IgD-negative memory B cell (primary cell): ENCODE results near the gene TWNK. TPM values are rescaled to one million over a fixed set of nuclear protein-coding genes. Genes with fewer than 3 reads are reported as not detected.
A peak's percentile ranks its signal among the peaks of the same experiment; 100 is the strongest.

Source experiments
- H3K27ac Mint-ChIP-seq, 3 donors: one replicate each; pipeline ENCODE4 v1.8.0; 2020 to 2022; ENCODE audit warnings: mild to moderate bottlenecking in 3 of 3, mixed read lengths in 3 of 3, moderate library complexity in 1 of 3
- H3K27me3 Mint-ChIP-seq: one replicate; pipeline ENCODE4 v1.8.0; 2021; ENCODE audit warnings: mixed read lengths
- H3K36me3 Mint-ChIP-seq: one replicate; pipeline ENCODE4 v1.8.0; 2020; ENCODE audit warnings: mild to moderate bottlenecking, mixed read lengths
- H3K4me1 Mint-ChIP-seq, 3 donors: one replicate each; pipeline ENCODE4 v1.8.0; 2020 to 2022; ENCODE audit warnings: mixed read lengths in 3 of 3, mild to moderate bottlenecking in 1 of 3
- H3K4me3 Mint-ChIP-seq, 4 donors: one replicate each; pipeline ENCODE4 v1.8.0; 2020 to 2022; ENCODE audit warnings: mild to moderate bottlenecking in 4 of 4, mixed read lengths in 4 of 4, moderate library complexity in 3 of 4
- H3K9me3 Mint-ChIP-seq, 3 donors: one replicate each; pipeline ENCODE4 v1.8.0; 2020 to 2021; ENCODE audit warnings: mixed read lengths in 3 of 3, mild to moderate bottlenecking in 1 of 3
- polyA plus RNA-seq: library from polyadenylated mRNA; unstranded; fragments of 300-500 nt; fragmentation: Illumina TruSeq; gene quantifications from one replicate; pipeline ENCODE4 v1.2.3, GENCODE V29; 2021

The TWNK gene
- polyA plus RNA-seq, 1 donor from 2014 or later = 13.6 TPM

- Mint-ChIP-seq H3K9me3 (no peaks in the 10 kb centered on the region), H3K27me3 (peaks cover 29% of the 10 kb centered on the region), H3K4me1 (peaks cover 4 to 6% (median 6%) of the 10 kb centered on the region in 3 donors), H3K4me3 (no peak overlapping the region), H3K36me3 (no peaks in the 10 kb centered on the region), H3K27ac (no peak overlapping the region)
Measured at GRCh38 chr10:101019440-101019703, 32.0 kb downstream of the TWNK start.

GRCh38 chr10:101020427-101021075 lies 33.2 kb downstream of the TWNK start:
- no peak overlapping the region for H3K27ac Mint-ChIP-seq
- no peak overlapping the region for H3K4me3 Mint-ChIP-seq
- peaks cover 25% of the 10 kb centered on the region for H3K27me3 Mint-ChIP-seq
- H3K36me3 Mint-ChIP-seq = no peaks in the 10 kb centered on the region
- H3K9me3 Mint-ChIP-seq = no peaks in the 10 kb centered on the region
- H3K4me1 Mint-ChIP-seq = peaks cover 4 to 6% (median 6%) of the 10 kb centered on the region in 3 donors

GRCh38 chr10:101021239-101021638 lies 33.9 kb downstream of the TWNK start:
- no peak overlapping the region for H3K27ac Mint-ChIP-seq

GRCh38 chr10:101021692-101022251 lies 34.4 kb downstream of the TWNK start:
- no peak overlapping the region for H3K4me3 Mint-ChIP-seq
- peaks cover 19% of the 10 kb centered on the region for H3K27me3 Mint-ChIP-seq
- peaks cover 4 to 6% (median 6%) of the 10 kb centered on the region in 3 donors for H3K4me1 Mint-ChIP-seq
- no peak overlapping the region for H3K27ac Mint-ChIP-seq
- no peaks in the 10 kb centered on the region for H3K36me3 Mint-ChIP-seq
- no peaks in the 10 kb centered on the region for H3K9me3 Mint-ChIP-seq

More at GRCh38 chr10:101021239-101021638, 33.9 kb downstream of the TWNK start:
- H3K27me3 Mint-ChIP-seq = peaks cover 24% of the 10 kb centered on the region
- no peaks in the 10 kb centered on the region for H3K9me3 Mint-ChIP-seq
- no peak overlapping the region for H3K4me3 Mint-ChIP-seq
- H3K4me1 Mint-ChIP-seq = peaks cover 4 to 6% (median 6%) of the 10 kb centered on the region in 3 donors
- H3K36me3 Mint-ChIP-seq = no peaks in the 10 kb centered on the region

GRCh38 chr10:101022967-101023705 lies 35.8 kb downstream of the TWNK start:
- Mint-ChIP-seq H3K4me1 (peaks cover 4 to 6% (median 5%) of the 10 kb centered on the region in 3 donors), H3K9me3 (no peaks in the 10 kb centered on the region), H3K36me3 (no peaks in the 10 kb centered on the region), H3K27me3 (peaks cover 18% of the 10 kb centered on the region), H3K27ac (no peak overlapping the region), H3K4me3 (no peak overlapping the region)

GRCh38 chr10:101027106-101027720 lies 39.9 kb downstream of the TWNK start:
- Mint-ChIP-seq H3K27ac (no peak overlapping the region), H3K4me1 (peaks cover 0 to 2% (median under 1%) of the 10 kb centered on the region in 3 donors), H3K36me3 (no peaks in the 10 kb centered on the region), H3K4me3 (no peak overlapping the region), H3K27me3 (peaks cover 19% of the 10 kb centered on the region), H3K9me3 (no peaks in the 10 kb centered on the region)

- no peaks in the 10 kb centered on the region for H3K9me3 Mint-ChIP-seq
- H3K27me3 Mint-ChIP-seq = peaks cover 19% of the 10 kb centered on the region
- H3K36me3 Mint-ChIP-seq = peaks cover 1% of the 10 kb centered on the region
- H3K4me1 Mint-ChIP-seq = peaks cover 5 to 9% (median 8%) of the 10 kb centered on the region in 3 donors
- peak overlapping the region in 2 of 4 donors; percentile 23 to 39 for H3K4me3 Mint-ChIP-seq
- H3K27ac Mint-ChIP-seq = no peak overlapping the region
Measured at GRCh38 chr10:101028446-101029337, 41.3 kb downstream of the TWNK start.

GRCh38 chr10:101029520-101030295 lies 42.4 kb downstream of the TWNK start:
- Mint-ChIP-seq H3K9me3 (no peaks in the 10 kb centered on the region), H3K4me3 (peak overlapping the region in 1 of 4 donors; percentile 23), H3K27ac (no peak overlapping the region), H3K4me1 (peaks cover 5 to 9% (median 8%) of the 10 kb centered on the region in 3 donors), H3K27me3 (peaks cover 19% of the 10 kb centered on the region), H3K36me3 (peaks cover 1% of the 10 kb centered on the region)

GRCh38 chr10:101030496-101031127 lies 43.3 kb downstream of the TWNK start:
- Mint-ChIP-seq H3K27ac (peak overlapping the region in 1 of 3 donors; percentile 69), H3K9me3 (no peaks in the 10 kb centered on the region), H3K4me3 (peak overlapping the region; percentile 95 to 98 (median 96)), H3K27me3 (peaks cover 19% of the 10 kb centered on the region), H3K36me3 (peaks cover 1% of the 10 kb centered on the region), H3K4me1 (peaks cover 5 to 9% (median 8%) of the 10 kb centered on the region in 3 donors)

GRCh38 chr10:101031128-101031795 lies 43.9 kb downstream of the TWNK start, which contains the start of the genes PDZD7 and SFXN3:
TSS of gene PDZD7 (minus strand) at chr10:101031129. CDS start at chr10:101030219, 910 bp downstream.
TSS of gene SFXN3 (plus strand) at chr10:101031234. CDS start at chr10:101034695, 3,461 bp downstream.
- peaks cover 5 to 9% (median 8%) of the 10 kb centered on the region in 3 donors for H3K4me1 Mint-ChIP-seq
- H3K9me3 Mint-ChIP-seq = no peaks in the 10 kb centered on the region

GRCh38 chr10:101031796-101032636 lies 44.7 kb downstream of the TWNK start:
- Mint-ChIP-seq H3K4me1 (peaks cover 5 to 9% (median 8%) of the 10 kb centered on the region in 3 donors), H3K27me3 (peaks cover 19% of the 10 kb centered on the region), H3K36me3 (peaks cover 1% of the 10 kb centered on the region), H3K27ac (peak overlapping the region; percentile 69 to 96 (median 93)), H3K9me3 (no peaks in the 10 kb centered on the region), H3K4me3 (peak overlapping the region; percentile 95 to 98 (median 96))

More at GRCh38 chr10:101031128-101031795, 43.9 kb downstream of the TWNK start, which contains the start of the genes PDZD7 and SFXN3:
- peak within 1 kb of the TSS; percentile 95 to 98 (median 96) for H3K4me3 Mint-ChIP-seq
- H3K27me3 Mint-ChIP-seq = peaks cover 19% of the 10 kb centered on the region
- H3K27ac Mint-ChIP-seq = peak within 1 kb of the TSS; percentile 69 to 96 (median 92)
- peaks cover 1% of the 10 kb centered on the region for H3K36me3 Mint-ChIP-seq

GRCh38 chr10:101032637-101033224 lies 45.4 kb downstream of the TWNK start:
- Mint-ChIP-seq H3K9me3 (no peaks in the 10 kb centered on the region), H3K4me3 (peak overlapping the region; percentile 95 to 98 (median 96)), H3K27me3 (peaks cover 13% of the 10 kb centered on the region), H3K27ac (peak overlapping the region; percentile 69 to 96 (median 93)), H3K36me3 (peaks cover 5% of the 10 kb centered on the region), H3K4me1 (peaks cover 5 to 9% (median 8%) of the 10 kb centered on the region in 3 donors)
